Sciatic nerve (tissue), 2 donors: Measurements from ENCODE around the gene SEPTIN12. TPM values are rescaled to one million over a fixed set of nuclear protein-coding genes. Genes with fewer than 3 reads are reported as not detected.
"Not testable (repeated sequence)": the region's sequence is repeated elsewhere in the genome, so short reads cannot be mapped to it uniquely, and the experiment has no call there.

ENCODE experiments used
- ATAC-seq: fragments of 200-7000 bp; cut with Tn5 transposase; one replicate; pipeline ENCODE4 v1.9.1; 2020; ENCODE audit warnings: mild to moderate bottlenecking, moderate library complexity
- DNase-seq: peaks from one replicate; pipeline ENCODE4 v3.0.0-alpha.2; 2020; ENCODE audit warnings: low spot score
- intact Hi-C: fragments of 100-400 bp; cut with DNase I; formaldehyde crosslinking; loops from one replicate; pipeline ENCODE4 v1.14.2; 2022
- total RNA-seq: library from RNA; stranded (reverse); fragmentation: NEBNext Ultra II Directional; extraction: Animal tissue kit (Norgen Biotek cat#: 25700); gene quantifications from one replicate; pipeline ENCODE4 v1.2.1, GENCODE V29; 2021
- donor health status: DM: no; HTN: no; CAD: no.
- donor health status: DM: no; HTN: no; CAD: no.

SEPTIN12 gene
- total RNA-seq, 1 donor from 2014 or later = not detected

- ATAC-seq, DNase-seq, intact Hi-C loops: not testable (repeated sequence)
Measured at GRCh38 chr16:4738370-4738769, 49.8 kb downstream of the SEPTIN12 start.

DNA sequence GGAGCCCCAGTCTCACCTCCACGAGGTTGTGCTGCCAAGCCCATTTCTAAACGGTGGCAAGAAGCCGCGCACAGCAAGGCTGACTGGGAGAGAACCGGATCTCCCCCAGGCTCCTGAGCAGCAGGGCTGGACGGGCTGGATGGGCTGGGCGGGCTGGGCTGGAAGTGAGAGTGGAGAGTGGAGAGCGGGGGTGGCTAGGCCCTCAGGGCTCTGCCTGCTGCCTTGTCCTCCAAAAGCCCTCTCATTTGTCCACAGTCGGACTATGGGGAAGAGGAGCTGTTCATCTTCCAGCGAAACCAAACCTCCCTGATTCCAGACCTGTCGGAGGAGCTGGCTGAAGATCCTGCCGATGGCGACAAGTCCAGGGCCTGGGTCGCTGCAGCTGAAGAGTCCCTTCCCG lies 50.6 kb downstream of the SEPTIN12 start:
- ATAC-seq = no peak
- no peak for DNase-seq
- intact Hi-C loops = no loop called here

DNA sequence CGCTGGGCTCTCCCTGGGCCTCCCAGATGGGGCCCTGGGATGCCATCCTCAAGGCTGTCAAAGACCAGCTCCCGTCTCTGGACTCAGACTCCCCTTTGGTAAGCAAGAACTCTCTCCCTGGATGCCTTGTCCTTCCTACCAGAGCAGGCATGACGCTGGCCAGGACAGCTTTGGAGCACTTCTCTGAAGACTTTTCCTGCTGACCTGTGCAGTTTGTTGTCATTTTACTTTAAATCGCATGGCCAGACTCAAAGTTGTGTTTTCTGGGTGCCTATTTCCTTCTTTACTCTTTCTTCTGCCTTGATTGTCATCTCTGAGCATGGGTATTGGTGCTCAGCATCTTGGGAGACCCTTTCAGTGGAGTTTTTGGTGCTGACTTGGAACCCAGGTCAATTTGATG lies 51.6 kb downstream of the SEPTIN12 start:
- no peak for DNase-seq
- ATAC-seq = no peak
- intact Hi-C loops = no loop called here

GRCh38 chr16:4734730-4735535 lies 53.2 kb downstream of the SEPTIN12 start:
- intact Hi-C loops = no loop called here
- peak; percentile 94 for DNase-seq
- peak; percentile 92 for ATAC-seq

DNA sequence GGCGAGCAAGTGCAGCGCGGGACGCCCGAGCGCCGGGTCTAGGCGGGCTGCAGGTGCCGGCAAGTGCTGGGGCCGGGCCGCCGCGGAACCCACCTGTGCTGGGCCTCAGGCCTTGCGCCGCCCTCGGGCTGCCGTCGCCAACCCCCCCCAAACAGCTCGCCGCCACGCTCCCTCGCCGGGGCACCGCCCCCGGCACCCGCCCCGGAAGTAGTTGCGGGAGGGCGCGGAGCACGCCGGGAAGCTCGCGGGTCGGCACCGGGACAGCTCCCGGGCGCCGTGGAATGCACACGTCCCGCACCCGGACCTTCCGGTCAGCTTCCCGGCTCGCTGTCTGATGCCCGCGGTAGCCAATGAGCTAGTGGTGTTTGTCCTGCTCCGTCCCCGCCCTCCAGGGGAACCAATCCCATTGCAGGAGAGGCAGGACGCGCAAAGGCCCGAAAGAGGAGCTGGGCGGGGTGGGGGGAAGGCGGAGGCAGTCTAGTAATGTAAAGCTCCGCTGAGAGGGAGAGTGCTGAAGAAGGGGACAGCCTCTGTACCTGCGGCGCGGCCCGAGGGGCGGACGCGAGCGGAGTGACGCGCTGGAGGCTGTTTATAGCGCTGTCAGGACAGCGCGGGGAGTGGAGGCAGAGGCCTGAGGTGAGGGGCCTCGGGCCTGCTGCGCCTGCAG lies 53.9 kb downstream of the SEPTIN12 start, which contains the start of the genes ANKS3 and DNAAF8:
ANKS3 (minus strand) TSS at position 209 of the 667 bp plus-strand sequence. CDS start 4,122 bp downstream, outside the sequence.
DNAAF8 (plus strand) TSS at position 475 of the 667 bp plus-strand sequence. CDS start 1,978 bp downstream, outside the sequence.
- ATAC-seq (peak; percentile 98), DNase-seq (peak; percentile 95)
- intact Hi-C loops = no loop called here

DNA sequence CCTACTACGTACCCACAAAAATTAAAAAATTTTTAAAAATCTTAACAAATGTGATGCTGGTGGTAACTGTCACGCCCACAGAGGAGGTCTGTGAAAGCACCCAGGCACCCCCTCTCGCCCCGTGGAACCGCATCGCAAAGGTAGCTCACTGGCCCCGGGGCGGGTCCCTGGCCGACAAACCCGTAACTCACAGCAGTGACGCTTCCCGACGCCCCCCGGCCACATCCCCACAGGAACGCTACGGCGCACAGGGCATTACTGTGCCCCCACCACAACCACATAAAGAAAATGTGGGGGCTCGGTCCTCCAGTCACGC lies 54.4 kb downstream of the SEPTIN12 start:
- DNase-seq = peak; percentile 68
- intact Hi-C loops = no loop called here
- no peak for ATAC-seq

DNA sequence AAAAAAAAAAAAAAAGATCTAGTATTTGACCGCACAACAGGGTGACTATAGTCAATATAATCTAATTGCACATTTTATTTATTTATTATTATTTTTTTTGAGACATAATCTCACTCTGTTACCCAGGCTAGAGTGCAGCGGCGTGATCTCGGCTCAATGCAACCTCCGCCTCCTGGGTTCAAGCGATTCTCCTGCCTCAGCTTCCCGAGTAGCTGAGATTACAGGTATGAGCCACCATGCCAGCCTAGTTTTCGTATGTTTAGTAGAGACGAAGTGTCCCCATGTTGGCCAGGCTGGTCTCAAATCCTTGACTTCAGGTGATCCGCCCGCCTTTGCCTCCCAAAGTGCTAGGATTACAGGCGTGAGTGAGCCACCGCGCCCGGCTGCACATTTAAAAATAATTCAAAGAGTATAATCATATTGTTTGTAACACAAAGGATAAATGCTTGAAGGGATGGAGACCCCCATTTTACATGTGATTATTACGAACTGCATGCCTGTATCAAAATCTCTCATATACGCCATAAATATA lies 54.9 kb downstream of the SEPTIN12 start:
- intact Hi-C loops = no loop called here
- ATAC-seq = no peak

DNA sequence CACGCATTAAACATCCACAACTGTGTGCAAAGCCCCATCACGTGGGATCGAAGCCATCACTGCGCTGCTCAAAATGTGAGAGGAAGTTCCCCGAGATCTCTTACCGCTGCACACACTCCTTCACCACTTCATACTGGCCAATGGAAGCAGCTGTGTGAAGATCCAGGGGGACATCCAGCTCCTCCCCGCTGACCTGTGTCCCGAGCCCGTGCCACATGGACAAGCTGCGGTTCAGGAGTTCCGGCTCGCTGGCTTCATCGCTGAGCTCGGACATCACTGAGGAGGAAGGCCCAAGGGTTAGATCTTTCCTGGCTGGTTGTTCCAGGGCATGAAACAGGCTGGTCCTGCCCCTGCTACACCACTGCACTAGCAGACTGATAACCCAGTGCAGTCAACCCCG lies 58.3 kb downstream of the SEPTIN12 start:
- ATAC-seq = no peak
- DNase-seq = no peak
- intact Hi-C loops = no loop called here

More for the DNA sequence above, 54.9 kb downstream of the SEPTIN12 start:
- DNase-seq = no peak

GRCh38 chr16:4728676-4729075 lies 59.5 kb downstream of the SEPTIN12 start:
- DNase-seq (no peak), ATAC-seq (no peak)
- intact Hi-C loops = no loop called here

Other genes with a start within 250 kb of the SEPTIN12 start
- 40.6 TPM for gene CDIP1, start 249.6 kb downstream of the SEPTIN12 start, total RNA-seq
- 0.22 TPM for gene C16orf96, start 232.0 kb downstream of the SEPTIN12 start, total RNA-seq
- gene UBALD1, start 173.5 kb downstream of the SEPTIN12 start, total RNA-seq = 30.8 TPM
- 75.3 TPM for gene MGRN1, start 163.5 kb downstream of the SEPTIN12 start, total RNA-seq
- gene NUDT16L1, start 94.8 kb downstream of the SEPTIN12 start, total RNA-seq = 21.3 TPM
- 34.4 TPM for gene ANKS3, start 54.1 kb downstream of the SEPTIN12 start, total RNA-seq
- 0.31 TPM for gene DNAAF8, start 53.8 kb downstream of the SEPTIN12 start, total RNA-seq
- gene ZNF500, start 21.2 kb downstream of the SEPTIN12 start, total RNA-seq = 21.5 TPM
- not detected for gene SMIM22, start 7.0 kb upstream of the SEPTIN12 start, total RNA-seq
- gene ROGDI, start 14.3 kb upstream of the SEPTIN12 start, total RNA-seq = 19.7 TPM
- 69.9 TPM for gene GLYR1, start 58.9 kb upstream of the SEPTIN12 start, total RNA-seq
- 28.3 TPM for gene UBN1, start 59.1 kb upstream of the SEPTIN12 start, total RNA-seq
- gene PPL, start 148.8 kb upstream of the SEPTIN12 start, total RNA-seq = 85.1 TPM
- 43.1 TPM for gene SEC14L5, start 170.0 kb upstream of the SEPTIN12 start, total RNA-seq
- gene NAGPA, start 245.6 kb upstream of the SEPTIN12 start, total RNA-seq = 11.5 TPM